HG02973 (cell line): ENCODE results near the gene MPO.
A peak's percentile ranks its signal among the peaks of the same experiment; 100 is the strongest.

Source experiments
- ATAC-seq: cut with Tn5 transposase; IDR thresholded peaks from one replicate; pipeline ENCODE4 v1.9.1; 2021; ENCODE audit warnings: moderate library complexity; ENCODE audit not compliant: unreplicated experiment

The MPO gene

GRCh38 chr17:58280480-58281217 is at the start of gene MPO:
Gene MPO (minus strand): TSS chr17:58280935. CDS start chr17:58280758, 177 bp downstream.
- ATAC-seq: no peak

- ATAC-seq: peak; percentile 12
These were observed 49.2 kb upstream of the MPO start for GRCh38 chr17:58329810-58330537.

DNA sequence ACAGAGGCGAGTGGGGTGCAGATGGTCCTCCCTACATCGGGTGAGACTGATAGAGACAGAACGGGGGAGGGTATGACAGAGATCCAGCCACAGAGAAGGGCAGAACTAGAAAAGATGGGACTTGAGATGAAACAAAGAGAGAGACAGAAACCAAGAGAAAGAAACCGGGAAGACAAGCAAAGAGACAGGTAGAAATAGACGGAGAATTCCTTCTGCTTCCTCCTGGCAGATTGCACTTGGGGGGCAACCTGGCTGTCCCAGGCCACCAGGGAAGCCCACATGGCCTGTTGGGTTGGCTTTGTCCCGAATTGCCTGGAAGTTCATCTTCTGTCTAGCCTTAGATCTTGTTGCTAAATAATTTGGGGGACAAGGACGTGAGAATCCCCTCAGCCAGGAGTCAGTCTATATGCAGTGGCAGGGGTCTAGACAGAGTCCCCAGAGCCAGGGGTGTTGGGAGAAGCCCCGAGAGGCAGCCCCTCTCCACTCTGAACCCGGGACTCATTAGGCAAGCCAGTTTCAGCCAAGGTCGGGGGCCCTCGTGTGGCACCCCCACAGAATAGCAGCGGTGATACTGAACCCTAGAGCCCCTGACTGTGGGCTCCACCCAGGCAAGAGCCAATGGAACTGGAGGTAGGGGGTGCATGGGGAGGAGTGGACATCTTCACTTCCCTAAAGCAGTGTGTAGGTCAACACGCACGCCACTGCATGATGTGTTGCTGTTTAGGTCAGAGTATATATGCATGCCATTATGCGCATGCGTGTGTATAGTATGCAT is 48.5 kb upstream of the MPO start:
- ATAC-seq: peak; percentile 40

DNA sequence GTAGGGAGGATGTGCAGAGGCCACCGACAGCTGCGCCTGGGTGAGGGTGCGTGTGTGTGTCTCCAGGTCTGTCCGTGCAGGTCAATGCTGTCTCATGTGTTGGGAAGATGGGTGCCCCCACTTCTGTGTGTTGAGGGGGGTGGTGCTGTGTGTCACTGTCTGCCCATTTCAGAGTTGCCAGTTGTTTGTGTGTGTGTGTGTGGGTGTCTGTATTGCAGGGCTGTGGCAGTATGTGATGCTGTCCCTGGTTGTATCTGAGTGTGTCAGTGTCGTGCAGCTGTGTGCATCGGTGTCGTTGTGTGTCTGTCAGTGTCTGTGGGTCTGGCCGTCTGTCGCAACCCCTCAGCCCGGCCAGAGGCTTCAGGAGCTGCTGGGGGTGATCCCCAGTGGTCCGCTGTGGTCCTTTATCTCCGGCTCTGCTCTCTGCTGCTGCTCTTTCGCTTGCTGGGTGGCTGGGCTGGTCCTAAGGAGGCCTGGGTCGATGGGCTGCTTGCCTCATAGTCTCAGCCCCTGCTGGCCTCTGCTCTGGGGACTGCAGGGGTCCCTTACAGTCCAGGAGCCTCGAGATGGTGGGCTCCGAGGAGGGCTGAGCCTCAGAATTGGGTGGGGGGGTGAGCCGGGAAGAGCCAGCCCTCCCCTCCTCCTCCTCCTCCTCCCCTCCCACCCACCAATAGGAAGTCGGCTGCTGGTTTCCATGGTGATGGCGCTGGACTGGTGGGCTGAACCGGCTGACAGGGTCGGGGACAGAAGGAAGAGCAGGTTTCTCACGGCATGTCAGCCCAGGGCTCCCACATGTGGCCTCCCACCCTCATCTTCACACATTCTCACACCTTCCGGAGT is 47.7 kb upstream of the MPO start, which contains the start of gene TSPOAP1:
Gene TSPOAP1, minus strand, starts transcription at position 601 of the 840 bp plus-strand sequence. CDS start 875 bp downstream, outside the sequence.
- ATAC-seq: no peak

DNA sequence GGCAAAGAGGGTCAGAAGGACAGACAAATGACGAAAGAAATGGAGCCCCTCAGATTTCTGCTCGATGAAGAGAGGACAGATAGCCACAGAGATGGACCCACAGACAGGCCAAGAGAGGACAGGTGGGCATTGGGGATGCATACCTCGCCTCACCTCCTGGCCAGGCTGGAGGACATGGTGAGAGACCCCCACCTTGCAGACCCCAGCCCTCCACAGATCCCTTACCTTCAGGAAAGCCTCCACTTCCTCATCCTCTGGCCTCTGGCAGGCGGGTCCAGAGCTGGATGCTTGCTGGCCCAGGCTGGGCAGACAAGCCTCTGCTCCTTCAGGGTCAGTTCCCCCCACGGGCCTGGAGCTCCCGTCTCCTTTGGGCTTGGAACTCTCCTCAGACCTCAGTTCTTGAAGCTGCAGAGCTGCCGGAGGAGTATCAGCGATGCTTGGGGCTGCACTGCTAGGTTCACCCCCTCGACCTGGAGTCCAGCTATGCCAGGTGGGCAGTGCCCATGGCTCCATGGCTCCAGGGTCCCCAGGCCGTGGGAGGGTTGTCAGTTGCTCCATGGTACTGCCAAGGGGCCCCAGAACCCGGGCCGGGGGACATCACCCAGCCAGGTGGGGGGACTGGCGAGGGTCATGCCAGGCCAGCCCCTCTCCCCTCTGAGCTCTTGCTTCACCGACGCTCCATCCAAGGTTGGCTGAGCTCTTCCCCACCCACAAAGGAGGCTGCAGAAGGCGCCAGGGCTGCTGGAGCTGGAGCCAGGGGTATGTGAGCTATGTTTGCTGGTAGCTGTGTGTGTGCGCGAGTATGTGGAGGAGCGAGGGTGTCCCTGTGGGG is 46.8 kb upstream of the MPO start:
- ATAC-seq: no peak

- no peak for ATAC-seq
These were observed 46.1 kb upstream of the MPO start for GRCh38 chr17:58326609-58327362.

GRCh38 chr17:58325976-58326468 is 45.3 kb upstream of the MPO start:
- ATAC-seq: no peak

GRCh38 chr17:58325289-58325726 is 44.6 kb upstream of the MPO start:
- no peak for ATAC-seq

- ATAC-seq: no peak
These were observed 43.9 kb upstream of the MPO start for GRCh38 chr17:58324409-58325288.

DNA sequence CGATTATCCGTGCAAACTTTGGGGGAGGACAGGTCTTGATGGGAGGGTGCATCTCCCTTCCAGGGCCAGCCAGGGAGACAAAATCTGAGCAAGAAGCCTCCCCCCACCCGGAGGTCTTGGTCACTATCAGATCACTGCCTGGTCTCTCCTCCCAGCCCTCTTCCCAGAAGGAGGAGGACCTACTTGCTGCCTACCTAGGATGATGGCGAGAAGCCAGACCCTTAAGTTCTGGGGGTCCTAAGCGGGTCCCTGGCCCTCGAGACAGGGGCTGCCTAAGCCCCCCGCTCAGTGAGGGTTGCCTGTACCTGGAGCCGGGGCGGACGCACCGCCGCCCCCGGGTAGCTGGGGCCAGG is 43.3 kb upstream of the MPO start:
- ATAC-seq: no peak

DNA sequence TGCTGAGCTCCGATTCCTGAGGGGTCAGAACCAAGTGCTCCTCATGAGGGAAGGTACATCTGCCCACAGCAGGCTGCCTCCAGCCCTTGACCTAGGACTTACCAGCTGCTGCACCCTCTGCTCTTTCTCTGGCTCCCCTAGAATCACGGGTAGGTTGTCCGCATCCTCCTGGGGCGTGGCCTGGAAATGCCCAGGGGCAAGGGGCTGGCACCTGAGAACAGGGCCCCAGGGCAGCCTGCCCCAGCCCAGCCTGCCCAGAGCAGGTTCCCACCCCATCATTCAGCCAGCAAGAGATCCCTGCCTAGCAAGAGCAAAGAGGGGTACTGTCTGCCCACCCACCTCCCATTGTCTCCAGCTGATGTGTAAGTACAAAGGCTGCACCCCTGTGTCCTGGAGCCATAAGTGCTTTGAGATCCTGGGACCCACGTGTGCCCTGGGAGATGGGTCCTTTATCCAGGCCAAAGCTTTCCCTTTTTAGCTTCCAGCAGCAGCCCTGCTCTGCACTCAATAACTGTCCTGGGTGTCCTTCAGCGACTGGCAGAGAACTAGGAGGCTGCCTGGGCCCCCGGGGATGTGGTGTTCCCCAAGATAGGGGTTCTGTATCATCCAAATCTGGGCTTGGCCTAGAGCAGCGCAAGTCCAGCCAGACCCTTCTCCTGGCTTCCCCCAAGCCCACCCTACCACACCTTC is 42.8 kb upstream of the MPO start:
- no peak for ATAC-seq

- no peak for ATAC-seq
These were observed 41.9 kb upstream of the MPO start for GRCh38 chr17:58322581-58323185.

DNA sequence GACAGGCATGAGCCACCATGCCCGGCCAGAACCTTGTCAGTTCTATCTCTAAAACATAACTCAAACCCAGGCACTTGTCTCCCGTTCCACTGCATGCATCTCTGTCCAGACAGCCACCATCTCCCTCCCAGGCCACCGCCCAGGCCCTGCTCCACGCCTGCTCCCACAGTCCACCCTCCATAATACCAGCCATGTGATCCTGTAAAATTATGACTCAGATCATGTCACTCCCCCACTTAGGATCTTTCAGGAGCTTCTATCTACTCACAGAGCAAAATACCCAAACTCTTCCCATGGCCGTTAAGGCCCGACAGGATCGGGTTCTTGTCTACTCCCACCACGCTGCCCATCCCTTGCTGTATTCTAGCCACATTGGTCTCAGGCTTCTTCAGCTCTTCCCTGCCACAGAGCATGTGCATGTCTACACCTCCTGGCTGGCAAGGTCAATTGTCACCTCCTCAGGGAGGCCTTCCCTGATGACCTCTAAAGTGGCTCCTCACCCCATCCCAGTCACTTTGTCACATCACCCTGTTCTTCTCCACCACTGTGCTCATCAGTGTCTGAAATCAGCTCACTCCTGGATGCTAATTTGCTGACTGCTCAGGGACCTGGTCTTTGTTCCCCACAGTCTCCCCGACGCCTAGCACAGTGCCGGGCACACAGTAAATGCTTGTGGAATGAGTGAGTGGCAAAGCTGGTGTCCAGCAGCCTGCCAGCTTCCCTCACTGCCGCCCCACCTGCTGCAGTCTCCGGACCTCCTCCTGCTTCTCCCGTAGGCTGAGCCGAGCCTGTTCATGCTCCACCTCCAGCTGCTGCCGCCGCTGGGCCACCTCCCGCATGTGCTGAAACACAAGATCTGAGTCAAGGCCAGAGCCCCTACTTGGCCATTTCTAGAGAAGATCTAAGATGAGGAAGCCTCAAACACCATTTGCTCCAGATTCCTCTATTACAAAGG is 41.1 kb upstream of the MPO start:
- ATAC-seq: no peak

- ATAC-seq: no peak
These were observed 40.0 kb upstream of the MPO start for GRCh38 chr17:58320570-58321323.

DNA sequence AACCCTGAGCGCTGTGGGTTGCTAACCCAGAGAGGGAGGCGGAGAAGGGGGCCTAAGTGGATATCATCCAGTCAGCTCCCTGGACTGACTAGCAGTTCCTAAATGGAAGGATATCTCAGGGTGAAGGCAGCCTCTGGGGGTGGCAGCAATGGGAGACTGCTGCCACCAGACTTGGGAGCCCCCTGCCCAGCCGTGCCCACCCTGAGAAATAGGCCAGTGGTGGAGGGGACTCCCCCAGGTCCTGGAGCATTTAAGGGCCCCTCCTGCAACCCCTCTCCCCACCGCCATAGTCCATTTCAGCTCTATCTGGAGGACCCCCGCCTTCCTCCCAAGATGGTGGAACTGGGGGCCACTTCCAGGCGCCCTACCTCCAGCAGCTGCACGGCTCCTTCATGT is 39.4 kb upstream of the MPO start:
- no peak for ATAC-seq
